ENCODE data around the gene GOLGA3.

DNA sequence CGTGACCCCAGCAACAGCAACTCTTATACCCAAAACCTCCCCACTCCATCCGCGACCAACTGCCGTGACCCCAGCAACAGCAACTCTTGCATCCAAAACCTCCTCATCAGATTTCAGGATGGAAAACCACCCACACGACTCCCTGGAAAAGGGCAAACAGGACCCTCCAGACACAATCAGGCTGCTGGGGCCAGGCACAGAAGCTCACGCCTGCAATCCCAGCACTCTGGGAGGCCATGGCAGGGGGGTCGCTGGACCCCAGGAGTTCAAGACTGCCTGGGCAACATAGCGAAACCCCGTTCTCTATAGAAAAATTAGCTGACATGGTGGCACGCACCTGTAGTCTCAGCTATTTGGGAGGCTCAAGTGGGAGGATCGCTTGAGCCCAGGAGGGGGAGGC is 98.3 kb downstream of the GOLGA3 start:
- TF ChIP-seq, protein P1, sequence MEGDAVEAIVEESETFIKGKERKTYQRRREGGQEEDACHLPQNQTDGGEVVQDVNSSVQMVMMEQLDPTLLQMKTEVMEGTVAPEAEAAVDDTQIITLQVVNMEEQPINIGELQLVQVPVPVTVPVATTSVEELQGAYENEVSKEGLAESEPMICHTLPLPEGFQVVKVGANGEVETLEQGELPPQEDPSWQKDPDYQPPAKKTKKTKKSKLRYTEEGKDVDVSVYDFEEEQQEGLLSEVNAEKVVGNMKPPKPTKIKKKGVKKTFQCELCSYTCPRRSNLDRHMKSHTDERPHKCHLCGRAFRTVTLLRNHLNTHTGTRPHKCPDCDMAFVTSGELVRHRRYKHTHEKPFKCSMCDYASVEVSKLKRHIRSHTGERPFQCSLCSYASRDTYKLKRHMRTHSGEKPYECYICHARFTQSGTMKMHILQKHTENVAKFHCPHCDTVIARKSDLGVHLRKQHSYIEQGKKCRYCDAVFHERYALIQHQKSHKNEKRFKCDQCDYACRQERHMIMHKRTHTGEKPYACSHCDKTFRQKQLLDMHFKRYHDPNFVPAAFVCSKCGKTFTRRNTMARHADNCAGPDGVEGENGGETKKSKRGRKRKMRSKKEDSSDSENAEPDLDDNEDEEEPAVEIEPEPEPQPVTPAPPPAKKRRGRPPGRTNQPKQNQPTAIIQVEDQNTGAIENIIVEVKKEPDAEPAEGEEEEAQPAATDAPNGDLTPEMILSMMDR (conservative IDR thresholded peaks at IDR 0.05; ENCODE audit: low read length) = no peak
- no peak for TF ChIP-seq EZH2phosphoT487 (IDR thresholded peaks at IDR 0.05; ENCODE audit: borderline replicate concordance)

Data from Loucy (cell line).